IMR-90 (cell line): ENCODE data around the gene PTPN22. TPM values are rescaled to one million over a fixed set of nuclear protein-coding genes. Genes with fewer than 3 reads are reported as not detected.
A peak's percentile ranks its signal among the peaks of the same experiment; 100 is the strongest.

Experiments
- ATAC-seq: fragments of 200-7000 bp; cut with Tn5 transposase; 2 replicates; pipeline ENCODE4 v1.9.1; 2020; ENCODE audit warnings: low read depth, mild to moderate bottlenecking, moderate library complexity
- BruUV-seq: library from RNA; stranded (reverse); fragments of 400-500 nt; replicated peaks from 2 replicates; lab custom pipeline; 2021; lab: Mats Ljungman, UMichigan
- CTCF ChIA-PET: fragments of 300-600 bp; formaldehyde crosslinking; extraction: SDS; loops from one replicate; lab custom pipeline; 2021; ENCODE audit warnings: antibody characterized with exemption; lab: Yijun Ruan, JAX
- POLR2A ChIA-PET: fragments of 300-600 bp; sonication (Branson Sonifier 250); formaldehyde crosslinking; loops from one replicate; lab custom pipeline; 2022; ENCODE audit warnings: antibody characterized with exemption; ENCODE audit not compliant: unreplicated experiment; lab: Charles Lee
- DNase-seq: peaks from one replicate; pipeline ENCODE4 v3.0.0; 2013
- H2AFZ ChIP-seq: replicated peaks from 2 replicates; pipeline ENCODE3; 2013; ENCODE audit warnings: low read length, mild to moderate bottlenecking; ENCODE audit not compliant: poor library complexity
- H2AK5ac ChIP-seq: 2 replicates; pipeline ENCODE4 v1.6.1; 2013; ENCODE audit warnings: low read depth, low read length, inconsistent platforms
- H2AK9ac ChIP-seq: replicated peaks from 2 replicates; pipeline ENCODE3; 2013; ENCODE audit warnings: mild to moderate bottlenecking, low read depth, low read length, moderate library complexity; ENCODE audit not compliant: poor library complexity
- H2BK120ac ChIP-seq: 2 replicates; pipeline ENCODE4 v1.6.1; 2013; ENCODE audit warnings: low read depth, low read length, inconsistent platforms
- H2BK15ac ChIP-seq: 3 replicates; pipeline ENCODE4 v1.6.1; 2013; ENCODE audit warnings: low read depth, low read length, inconsistent platforms
- H2BK20ac ChIP-seq: 2 replicates; pipeline ENCODE4 v1.6.1; 2013; ENCODE audit warnings: low read depth, mild to moderate bottlenecking, inconsistent platforms, low read length, moderate library complexity
- H2BK5ac ChIP-seq: 2 replicates; pipeline ENCODE4 v1.6.1; 2013; ENCODE audit warnings: mild to moderate bottlenecking, low read depth, low read length, inconsistent platforms; ENCODE audit not compliant: poor library complexity, severe bottlenecking
- H3K14ac ChIP-seq: replicated peaks from 2 replicates; pipeline ENCODE4 v1.6.1; 2013; ENCODE audit warnings: low read depth, low read length, inconsistent platforms
- H3K18ac ChIP-seq: 2 replicates; pipeline ENCODE4 v1.6.1; 2013; ENCODE audit warnings: low read depth, low read length, control low read depth
- H3K23ac ChIP-seq: 2 replicates; pipeline ENCODE4 v1.6.1; 2013; ENCODE audit warnings: low read depth, low read length, inconsistent platforms
- H3K27ac ChIP-seq: 2 replicates; pipeline ENCODE4 v1.5.1; 2013; ENCODE audit warnings: mild to moderate bottlenecking, control low read depth, low read length; ENCODE audit not compliant: insufficient read depth
- H3K27me3 ChIP-seq: 2 replicates; pipeline ENCODE4 v1.6.1; 2013; ENCODE audit warnings: low read length; ENCODE audit not compliant: control insufficient read depth, insufficient read depth
- H3K36me3 ChIP-seq: 2 replicates; pipeline ENCODE4 v1.6.1; 2013; ENCODE audit warnings: low read length, mixed read lengths; ENCODE audit not compliant: control insufficient read depth, insufficient read depth
- H3K4ac ChIP-seq: 2 replicates; pipeline ENCODE4 v1.6.1; 2013; ENCODE audit warnings: low read depth, low read length, inconsistent platforms
- H3K4me1 ChIP-seq: 2 replicates; pipeline ENCODE4 v1.6.1; 2013; ENCODE audit warnings: low read length, mixed read lengths; ENCODE audit not compliant: control insufficient read depth, insufficient read depth
- H3K4me2 ChIP-seq: 2 replicates; pipeline ENCODE4 v1.6.1; 2013; ENCODE audit warnings: low read depth, mild to moderate bottlenecking, control low read depth, low read length, moderate library complexity
- H3K4me3 ChIP-seq: 2 replicates; pipeline ENCODE4 v1.5.1; 2013; ENCODE audit warnings: low read depth, mild to moderate bottlenecking, control low read depth, low read length, moderate library complexity; ENCODE audit not compliant: insufficient read depth
- H3K56ac ChIP-seq: 2 replicates; pipeline ENCODE4 v1.6.1; 2013; ENCODE audit warnings: low read length, inconsistent platforms; ENCODE audit not compliant: insufficient read depth; ENCODE audit errors: extremely low read depth
- H3K79me1 ChIP-seq, 2 experiments: 2 replicates each; pipeline ENCODE4 v1.6.1; 2013; ENCODE audit warnings: low read length in 2 of 2, inconsistent platforms in 1 of 2, low read depth in 1 of 2
- H3K9ac ChIP-seq: 2 replicates; pipeline ENCODE4 v1.6.1; 2013; ENCODE audit warnings: low read depth, low read length, control low read depth
- H3K9me1 ChIP-seq: 2 replicates; pipeline ENCODE4 v1.6.1; 2013; ENCODE audit warnings: low read length, inconsistent platforms; ENCODE audit not compliant: insufficient read depth
- H3K9me3 ChIP-seq: 2 replicates; pipeline ENCODE4 v1.6.1; 2013; ENCODE audit warnings: low read length; ENCODE audit not compliant: control insufficient read depth, insufficient read depth
- H4K20me1 ChIP-seq: 2 replicates; pipeline ENCODE4 v1.6.1; 2013; ENCODE audit warnings: low read length, inconsistent platforms; ENCODE audit not compliant: insufficient read depth
- H4K5ac ChIP-seq: 2 replicates; pipeline ENCODE4 v1.6.1; 2013; ENCODE audit warnings: mild to moderate bottlenecking, low read depth, low read length, control low read depth
- H4K8ac ChIP-seq, 2 experiments: 2 replicates each; pipeline ENCODE4 v1.6.1; 2013; ENCODE audit warnings: low read depth in 2 of 2, low read length in 2 of 2, control low read depth in 1 of 2, inconsistent platforms in 1 of 2
- H4K91ac ChIP-seq: 2 replicates; pipeline ENCODE4 v1.6.1; 2013; ENCODE audit warnings: low read depth, low read length, inconsistent platforms; ENCODE audit not compliant: insufficient read depth
- BHLHE40 ChIP-seq: fragments of 150-350 bp; IDR thresholded peaks from 2 replicates; pipeline ENCODE4 v1.6.1; 2016; ENCODE audit warnings: mild to moderate bottlenecking, low read depth, low read length
- CEBPB ChIP-seq: IDR thresholded peaks from 2 replicates; pipeline ENCODE4 v1.6.1; 2012; ENCODE audit warnings: low read depth, low read length, improper control_type of control experiment
- CHD1 ChIP-seq: IDR thresholded peaks from 2 replicates; pipeline ENCODE4 v1.6.1; 2012; ENCODE audit warnings: low read depth, low read length, improper control_type of control experiment
- FOS ChIP-seq: fragments of 150-350 bp; IDR thresholded peaks from 2 replicates; pipeline ENCODE4 v1.6.1; 2016; ENCODE audit warnings: low read depth, low read length
- MAFK ChIP-seq: IDR thresholded peaks from 2 replicates; pipeline ENCODE4 v1.6.1; 2012; ENCODE audit warnings: low read depth, low read length, improper control_type of control experiment
- MAZ ChIP-seq: IDR thresholded peaks from 2 replicates; pipeline ENCODE4 v1.6.1; 2012; ENCODE audit warnings: low read depth, mild to moderate bottlenecking, low read length, improper control_type of control experiment, moderate library complexity, borderline replicate concordance
- MXI1 ChIP-seq: IDR thresholded peaks from 2 replicates; pipeline ENCODE4 v1.6.1; 2012; ENCODE audit warnings: low read depth, mild to moderate bottlenecking, low read length, moderate library complexity, borderline replicate concordance
- NFE2L2 ChIP-seq: fragments of 150-350 bp; IDR thresholded peaks from 2 replicates; pipeline ENCODE4 v1.6.1; 2016; ENCODE audit warnings: low read depth, mild to moderate bottlenecking, low read length
- POLR2A ChIP-seq: IDR thresholded peaks from 2 replicates; pipeline ENCODE4 v1.6.1; 2012; ENCODE audit warnings: mild to moderate bottlenecking, low read depth, low read length
- RAD21 ChIP-seq: IDR thresholded peaks from 2 replicates; pipeline ENCODE4 v1.6.1; 2012; ENCODE audit warnings: low read length, improper control_type of control experiment
- RCOR1 ChIP-seq: IDR thresholded peaks from 2 replicates; pipeline ENCODE4 v1.6.1; 2012; ENCODE audit warnings: mild to moderate bottlenecking, low read length, improper control_type of control experiment; ENCODE audit not compliant: insufficient replicate concordance
- RFX5 ChIP-seq: IDR thresholded peaks from 2 replicates; pipeline ENCODE4 v1.8.0; 2012; ENCODE audit warnings: low read depth, mild to moderate bottlenecking, low read length, moderate library complexity
- SMC3 ChIP-seq: fragments of 150-350 bp; IDR thresholded peaks from 2 replicates; pipeline ENCODE4 v1.6.1; 2016; ENCODE audit warnings: low read depth, mild to moderate bottlenecking, antibody characterized with exemption, low read length, moderate library complexity
- WGBS, 2 experiments: methylation state at CpG; one replicate each; pipeline versions ENCODE4 v1.1.5 to v1.1.7; 2013; ENCODE audit warnings: missing lambda C conversion rate in 2 of 2; ENCODE audit not compliant: insufficient read length in 1 of 2; ENCODE audit errors: extremely low coverage in 2 of 2; 5-methylcytosine and 5-hydroxymethylcytosine counted together
- dilution Hi-C: fragments of 300-500 bp; cut with HindIII; formaldehyde crosslinking; loops from one replicate; pipeline ENCODE4 v1.14.3; 2018; ENCODE audit warnings: low sequenced_read_pairs; ENCODE audit not compliant: unreplicated experiment
- in situ Hi-C: fragments of 300-500 bp; cut with MboI; formaldehyde crosslinking; loops from 3 replicates; pipeline ENCODE4 v1.14.3; 2019; ENCODE audit warnings: low sequenced_read_pairs, inconsistent platforms, mixed read lengths
- intact Hi-C: fragments of 100-400 bp; cut with micrococcal nuclease; formaldehyde crosslinking; loops from 2 replicates; pipeline ENCODE4 v1.10.0; 2022
- polyA plus RNA-seq, 3 experiments: library from polyadenylated mRNA; depleted of rRNA; stranded (reverse); fragments of >200 nt; gene quantifications; 2 replicates each; pipeline ENCODE4 v1.2.3, GENCODE V29; 2012; ENCODE audit warnings: low replicate concordance in 1 of 3
- total RNA-seq: library from RNA; depleted of rRNA; stranded (reverse); fragments of >200 nt; gene quantifications from 2 replicates; pipeline ENCODE4 v1.2.3, GENCODE V29; 2012
- TF ChIP-seq, protein P1 (sequence below): conservative IDR thresholded peaks from 2 replicates; pipeline ENCODE4 v1.5.1; 2012; ENCODE audit warnings: mild to moderate bottlenecking, low read depth, low read length, improper control_type of control experiment
- TF ChIP-seq, protein P2 (sequence below): fragments of 150-350 bp; IDR thresholded peaks from 2 replicates; pipeline ENCODE4 v1.6.1; 2016; ENCODE audit warnings: low read depth, mild to moderate bottlenecking, low read length, moderate library complexity, borderline replicate concordance

Gene PTPN22
- total and polyA plus RNA-seq, 2 of the 4 experiments (the other 2 are of a cell fraction), result 0.14 to 0.18 TPM

- peaks cover 41 to 73% of the 10 kb centered on the region in 2 experiments for H3K79me1 ChIP-seq
- no peaks in the 10 kb centered on the region for H3K27me3 ChIP-seq
- in situ Hi-C loops, result no loop called here
- no peak overlapping the region for H2BK120ac ChIP-seq
- H3K4me3 ChIP-seq, result no peak overlapping the region
- no CpG with 5 or more reads among the region's 4 CpGs for WGBS, 2 experiments
- ChIA-PET POLR2A (interaction anchor here (1.0 kb wide), 1 partner anchor 29 kb away, joined by 3 read pairs; the partner anchor contains the start of gene RSBN1), CTCF (interaction anchor here (0.6 kb wide), 2 partner anchors 475 to 644 kb away, joined by 3 to 4 read pairs; no protein-coding TSS in a partner anchor)
- no peaks in the 10 kb centered on the region for H3K36me3 ChIP-seq
- H3K23ac ChIP-seq, result peak overlapping the region; percentile 9; the same call in 1 of the 2 replicates
- peak overlapping the region; percentile 33; the same call in 1 of the 2 replicates for H3K4me2 ChIP-seq
- H3K18ac ChIP-seq, result peak overlapping the region; percentile 74; the same call in 1 of the 2 replicates
- H4K20me1 ChIP-seq, result peaks cover 19% of the 10 kb centered on the region; the same call in 1 of the 2 replicates
- ATAC-seq, result no peak; the same call in 1 of the 2 replicates
- dilution Hi-C loops, result no loop called here
- intact Hi-C loops, result no loop called here
- H2AFZ ChIP-seq, result no peak overlapping the region
- H3K9me1 ChIP-seq, result peaks cover 3% of the 10 kb centered on the region; the same call in 1 of the 2 replicates
- peak overlapping the region in 1 of 2 experiments; percentile 49; a peak in 1 of 4 replicates for H4K8ac ChIP-seq
- no peak overlapping the region for H2BK20ac ChIP-seq
- no peak overlapping the region for H3K9ac ChIP-seq
- no peak overlapping the region for H2AK5ac ChIP-seq
- H3K27ac ChIP-seq, result peak overlapping the region; percentile 37; the same call in 1 of the 2 replicates
- no peaks in the 10 kb centered on the region for H3K9me3 ChIP-seq
- no peak overlapping the region for H3K14ac ChIP-seq
- peak overlapping the region; percentile 46 for H2BK5ac ChIP-seq
- no TSS peak for BruUV-seq
- H4K91ac ChIP-seq, result 0 out of 2 replicates have a peak overlapping the region, but pooled peaks have one; percentile 0
- no peak overlapping the region for H2BK15ac ChIP-seq
- peaks cover 14% of the 10 kb centered on the region for H3K4me1 ChIP-seq
- no peak overlapping the region for H2AK9ac ChIP-seq
- peak overlapping the region; percentile 2; the same call in 1 of the 2 replicates for H3K4ac ChIP-seq
- H3K56ac ChIP-seq, result no peak overlapping the region
- DNase-seq, result peak; percentile 36
- H4K5ac ChIP-seq, result peak overlapping the region; percentile 25; the same call in 1 of the 2 replicates
- TF ChIP-seq SMC3, result no peak
- no peak for TF ChIP-seq MAFK
- no peak for TF ChIP-seq RCOR1
- no peak for TF ChIP-seq CHD1
- TF ChIP-seq BHLHE40, result no peak
- TF ChIP-seq RFX5, result no peak
- TF ChIP-seq RAD21, result no peak
- TF ChIP-seq POLR2A, result no peak
- TF ChIP-seq FOS, result no peak
- TF ChIP-seq MAZ, result no peak
- TF ChIP-seq, protein P1, sequence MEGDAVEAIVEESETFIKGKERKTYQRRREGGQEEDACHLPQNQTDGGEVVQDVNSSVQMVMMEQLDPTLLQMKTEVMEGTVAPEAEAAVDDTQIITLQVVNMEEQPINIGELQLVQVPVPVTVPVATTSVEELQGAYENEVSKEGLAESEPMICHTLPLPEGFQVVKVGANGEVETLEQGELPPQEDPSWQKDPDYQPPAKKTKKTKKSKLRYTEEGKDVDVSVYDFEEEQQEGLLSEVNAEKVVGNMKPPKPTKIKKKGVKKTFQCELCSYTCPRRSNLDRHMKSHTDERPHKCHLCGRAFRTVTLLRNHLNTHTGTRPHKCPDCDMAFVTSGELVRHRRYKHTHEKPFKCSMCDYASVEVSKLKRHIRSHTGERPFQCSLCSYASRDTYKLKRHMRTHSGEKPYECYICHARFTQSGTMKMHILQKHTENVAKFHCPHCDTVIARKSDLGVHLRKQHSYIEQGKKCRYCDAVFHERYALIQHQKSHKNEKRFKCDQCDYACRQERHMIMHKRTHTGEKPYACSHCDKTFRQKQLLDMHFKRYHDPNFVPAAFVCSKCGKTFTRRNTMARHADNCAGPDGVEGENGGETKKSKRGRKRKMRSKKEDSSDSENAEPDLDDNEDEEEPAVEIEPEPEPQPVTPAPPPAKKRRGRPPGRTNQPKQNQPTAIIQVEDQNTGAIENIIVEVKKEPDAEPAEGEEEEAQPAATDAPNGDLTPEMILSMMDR, result no peak
- no peak for TF ChIP-seq CEBPB
- no peak for TF ChIP-seq MXI1
- TF ChIP-seq, protein P2, sequence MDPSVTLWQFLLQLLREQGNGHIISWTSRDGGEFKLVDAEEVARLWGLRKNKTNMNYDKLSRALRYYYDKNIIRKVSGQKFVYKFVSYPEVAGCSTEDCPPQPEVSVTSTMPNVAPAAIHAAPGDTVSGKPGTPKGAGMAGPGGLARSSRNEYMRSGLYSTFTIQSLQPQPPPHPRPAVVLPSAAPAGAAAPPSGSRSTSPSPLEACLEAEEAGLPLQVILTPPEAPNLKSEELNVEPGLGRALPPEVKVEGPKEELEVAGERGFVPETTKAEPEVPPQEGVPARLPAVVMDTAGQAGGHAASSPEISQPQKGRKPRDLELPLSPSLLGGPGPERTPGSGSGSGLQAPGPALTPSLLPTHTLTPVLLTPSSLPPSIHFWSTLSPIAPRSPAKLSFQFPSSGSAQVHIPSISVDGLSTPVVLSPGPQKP, result no peak
- no peak for TF ChIP-seq NFE2L2
Observed at GRCh38 chr1:113783254-113784103, 88.0 kb downstream of the PTPN22 start.
